Measurements from ENCODE around the gene YTHDF1.

DNA sequence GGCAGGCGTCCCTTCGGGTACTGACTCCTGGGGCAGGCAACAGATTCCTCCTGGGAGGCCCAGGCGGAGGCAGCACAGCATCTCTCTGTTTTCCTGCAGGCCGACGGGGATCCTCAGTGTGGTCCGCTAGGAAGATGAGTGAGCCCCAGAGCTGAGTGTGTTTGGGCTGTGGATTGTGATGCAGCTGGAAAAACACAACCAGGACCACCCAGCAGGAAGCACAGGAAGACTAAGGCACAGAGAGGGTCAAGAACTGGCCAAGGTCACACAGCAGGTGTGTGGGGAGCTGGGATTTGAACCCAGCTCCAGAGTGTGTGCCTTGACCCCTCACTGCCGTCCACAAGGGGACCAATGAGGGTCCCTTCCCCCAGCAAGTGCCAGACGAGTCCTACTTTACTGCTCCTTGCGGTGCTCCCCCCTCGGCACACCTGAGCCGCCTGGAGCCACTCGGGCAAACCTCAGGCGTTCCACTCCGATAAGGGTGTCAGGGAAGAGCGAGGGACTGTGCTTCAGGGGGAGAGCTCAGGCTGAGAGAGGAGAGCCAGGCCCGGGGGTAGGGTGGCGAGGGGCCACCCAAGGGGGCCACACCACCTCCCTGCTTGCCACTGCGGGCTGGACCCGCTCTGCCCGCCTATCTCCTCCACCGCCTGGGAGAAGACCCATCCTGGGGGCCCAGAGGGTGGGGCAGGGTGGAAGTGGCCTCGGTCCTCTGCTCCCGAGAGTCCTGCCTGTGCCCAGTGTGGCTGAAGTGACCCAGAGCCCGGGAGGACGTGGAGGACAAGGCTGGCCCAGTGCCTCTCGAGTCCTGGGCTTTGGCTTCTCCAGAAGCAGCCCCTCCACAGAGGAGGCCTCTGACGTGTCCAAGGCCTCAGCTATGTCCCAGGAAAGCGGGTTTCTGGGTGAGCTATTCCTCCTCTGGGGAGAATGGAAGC, 63.3 kb downstream of the YTHDF1 start:
- TF ChIP-seq, protein P1, sequence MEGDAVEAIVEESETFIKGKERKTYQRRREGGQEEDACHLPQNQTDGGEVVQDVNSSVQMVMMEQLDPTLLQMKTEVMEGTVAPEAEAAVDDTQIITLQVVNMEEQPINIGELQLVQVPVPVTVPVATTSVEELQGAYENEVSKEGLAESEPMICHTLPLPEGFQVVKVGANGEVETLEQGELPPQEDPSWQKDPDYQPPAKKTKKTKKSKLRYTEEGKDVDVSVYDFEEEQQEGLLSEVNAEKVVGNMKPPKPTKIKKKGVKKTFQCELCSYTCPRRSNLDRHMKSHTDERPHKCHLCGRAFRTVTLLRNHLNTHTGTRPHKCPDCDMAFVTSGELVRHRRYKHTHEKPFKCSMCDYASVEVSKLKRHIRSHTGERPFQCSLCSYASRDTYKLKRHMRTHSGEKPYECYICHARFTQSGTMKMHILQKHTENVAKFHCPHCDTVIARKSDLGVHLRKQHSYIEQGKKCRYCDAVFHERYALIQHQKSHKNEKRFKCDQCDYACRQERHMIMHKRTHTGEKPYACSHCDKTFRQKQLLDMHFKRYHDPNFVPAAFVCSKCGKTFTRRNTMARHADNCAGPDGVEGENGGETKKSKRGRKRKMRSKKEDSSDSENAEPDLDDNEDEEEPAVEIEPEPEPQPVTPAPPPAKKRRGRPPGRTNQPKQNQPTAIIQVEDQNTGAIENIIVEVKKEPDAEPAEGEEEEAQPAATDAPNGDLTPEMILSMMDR (conservative IDR thresholded peaks at IDR 0.05; ENCODE audit: low read depth, low read length): no peak
- no peak for TF ChIP-seq POLR2A (IDR thresholded peaks at IDR 0.05; ENCODE audit: low read depth, low read length)
- TF ChIP-seq FOS (IDR thresholded peaks at IDR 0.05; ENCODE audit: low read depth, low read length): no peak
- TF ChIP-seq BHLHE40 (IDR thresholded peaks at IDR 0.05; ENCODE audit: low read depth, low read length): no peak
- TF ChIP-seq RAD21 (IDR thresholded peaks at IDR 0.05; ENCODE audit: low read length): no peak
- TF ChIP-seq, protein P2, sequence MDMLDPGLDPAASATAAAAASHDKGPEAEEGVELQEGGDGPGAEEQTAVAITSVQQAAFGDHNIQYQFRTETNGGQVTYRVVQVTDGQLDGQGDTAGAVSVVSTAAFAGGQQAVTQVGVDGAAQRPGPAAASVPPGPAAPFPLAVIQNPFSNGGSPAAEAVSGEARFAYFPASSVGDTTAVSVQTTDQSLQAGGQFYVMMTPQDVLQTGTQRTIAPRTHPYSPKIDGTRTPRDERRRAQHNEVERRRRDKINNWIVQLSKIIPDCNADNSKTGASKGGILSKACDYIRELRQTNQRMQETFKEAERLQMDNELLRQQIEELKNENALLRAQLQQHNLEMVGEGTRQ (IDR thresholded peaks at IDR 0.05; ENCODE audit: low read depth, low read length): no peak
- TF ChIP-seq SMC3 (IDR thresholded peaks at IDR 0.05; ENCODE audit: low read depth, low read length): no peak
- TF ChIP-seq CHD1 (IDR thresholded peaks at IDR 0.05; ENCODE audit: low read depth, low read length): no peak
- TF ChIP-seq NFE2L2 (IDR thresholded peaks at IDR 0.05; ENCODE audit: low read depth, low read length): no peak
- no peak for TF ChIP-seq CEBPB (IDR thresholded peaks at IDR 0.05; ENCODE audit: low read depth, low read length)
- no peak for TF ChIP-seq RFX5 (IDR thresholded peaks at IDR 0.05; ENCODE audit: low read depth, low read length)
- no peak for TF ChIP-seq MAFK (IDR thresholded peaks at IDR 0.05; ENCODE audit: low read depth, low read length)
- TF ChIP-seq, protein P3, sequence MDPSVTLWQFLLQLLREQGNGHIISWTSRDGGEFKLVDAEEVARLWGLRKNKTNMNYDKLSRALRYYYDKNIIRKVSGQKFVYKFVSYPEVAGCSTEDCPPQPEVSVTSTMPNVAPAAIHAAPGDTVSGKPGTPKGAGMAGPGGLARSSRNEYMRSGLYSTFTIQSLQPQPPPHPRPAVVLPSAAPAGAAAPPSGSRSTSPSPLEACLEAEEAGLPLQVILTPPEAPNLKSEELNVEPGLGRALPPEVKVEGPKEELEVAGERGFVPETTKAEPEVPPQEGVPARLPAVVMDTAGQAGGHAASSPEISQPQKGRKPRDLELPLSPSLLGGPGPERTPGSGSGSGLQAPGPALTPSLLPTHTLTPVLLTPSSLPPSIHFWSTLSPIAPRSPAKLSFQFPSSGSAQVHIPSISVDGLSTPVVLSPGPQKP (IDR thresholded peaks at IDR 0.05; ENCODE audit: borderline replicate concordance, low read depth, low read length): no peak
